HG02571 (cell line): ENCODE results near the gene GRIP2.

Experiments
- ATAC-seq: cut with Tn5 transposase; IDR thresholded peaks from one replicate; pipeline ENCODE4 v1.9.1; 2021; ENCODE audit warnings: mild to moderate bottlenecking, moderate library complexity; ENCODE audit not compliant: unreplicated experiment

Gene GRIP2

GRCh38 chr3:14539742-14540491 is at the start of gene GRIP2:
Gene GRIP2 (minus strand): TSS chr3:14540342. CDS start chr3:14540308, 34 bp downstream.
- ATAC-seq: no peak

DNA sequence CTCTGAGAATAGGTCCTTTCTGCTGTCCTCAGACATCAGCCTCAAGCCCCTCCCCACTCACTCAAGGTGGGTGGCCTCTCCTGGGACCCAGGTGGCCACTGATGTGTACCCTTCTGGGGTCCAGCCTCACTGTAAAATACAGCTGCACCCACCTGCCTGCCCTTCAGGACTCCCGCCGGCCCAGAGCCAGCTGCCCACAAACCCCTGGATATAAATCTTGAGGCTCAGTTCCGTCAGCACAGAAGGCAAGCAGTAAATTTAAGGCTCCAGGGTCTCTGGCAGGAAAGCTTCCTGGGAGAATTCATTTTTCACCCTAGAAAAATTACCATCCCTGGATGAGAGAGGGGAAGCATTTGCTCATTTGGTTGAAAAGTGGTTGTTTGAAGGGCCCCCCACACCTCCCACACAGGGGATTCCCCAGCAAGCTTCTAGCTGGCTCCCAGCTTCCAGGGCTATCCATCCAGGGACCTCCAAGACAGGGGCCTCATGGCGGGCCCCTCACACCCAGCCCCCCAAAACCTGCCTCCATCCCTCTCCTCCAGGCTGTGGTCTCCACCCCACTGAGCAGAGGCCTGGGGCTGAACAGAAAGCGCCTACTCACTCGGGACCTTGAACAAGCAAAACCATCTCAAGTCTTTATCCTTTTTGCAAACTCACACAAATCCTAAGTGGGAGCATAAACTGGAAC is 48.4 kb upstream of the GRIP2 start:
- ATAC-seq: no peak

DNA sequence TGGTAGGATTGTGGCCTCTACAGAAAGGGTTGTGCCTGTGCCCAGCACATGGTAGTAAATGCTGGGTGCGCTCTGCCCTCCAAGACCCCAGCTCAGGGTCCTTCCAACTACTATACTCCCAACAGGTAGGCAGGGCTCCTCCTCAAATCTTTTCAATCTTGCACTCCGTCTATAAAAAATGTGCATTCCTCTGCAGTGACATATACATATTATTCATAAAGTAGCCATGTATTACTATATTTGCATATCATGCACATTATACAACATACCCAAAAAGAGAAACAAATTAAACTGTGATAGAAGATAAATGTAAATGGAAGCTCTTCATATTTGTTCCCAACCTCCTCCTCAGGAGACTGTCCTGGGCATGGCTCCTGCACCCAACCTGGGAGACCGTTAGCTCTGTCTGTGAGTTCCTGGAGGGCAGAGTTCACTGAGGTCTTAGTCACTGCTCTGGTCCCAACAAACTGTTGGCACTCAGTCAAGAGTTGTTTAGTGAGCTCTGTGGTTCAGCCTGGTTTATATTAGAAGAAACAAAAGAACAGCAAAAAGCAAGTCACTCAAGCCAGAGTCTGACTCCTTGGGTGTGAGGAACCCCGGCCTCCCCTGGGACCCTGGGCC is 47.7 kb upstream of the GRIP2 start:
- no peak for ATAC-seq

GRCh38 chr3:14586611-14587010 is 46.5 kb upstream of the GRIP2 start:
- no peak for ATAC-seq

GRCh38 chr3:14583548-14584091 is 43.5 kb upstream of the GRIP2 start:
- no peak for ATAC-seq

GRCh38 chr3:14582045-14582410 is 41.9 kb upstream of the GRIP2 start:
- ATAC-seq: no peak

- ATAC-seq: no peak
Observed at GRCh38 chr3:14581334-14582044, 41.3 kb upstream of the GRIP2 start.

GRCh38 chr3:14577897-14578296 is 37.8 kb upstream of the GRIP2 start:
- ATAC-seq: no peak

GRCh38 chr3:14576163-14576562 is 36.0 kb upstream of the GRIP2 start:
- no peak for ATAC-seq

GRCh38 chr3:14574183-14574582 is 34.0 kb upstream of the GRIP2 start:
- ATAC-seq: no peak

DNA sequence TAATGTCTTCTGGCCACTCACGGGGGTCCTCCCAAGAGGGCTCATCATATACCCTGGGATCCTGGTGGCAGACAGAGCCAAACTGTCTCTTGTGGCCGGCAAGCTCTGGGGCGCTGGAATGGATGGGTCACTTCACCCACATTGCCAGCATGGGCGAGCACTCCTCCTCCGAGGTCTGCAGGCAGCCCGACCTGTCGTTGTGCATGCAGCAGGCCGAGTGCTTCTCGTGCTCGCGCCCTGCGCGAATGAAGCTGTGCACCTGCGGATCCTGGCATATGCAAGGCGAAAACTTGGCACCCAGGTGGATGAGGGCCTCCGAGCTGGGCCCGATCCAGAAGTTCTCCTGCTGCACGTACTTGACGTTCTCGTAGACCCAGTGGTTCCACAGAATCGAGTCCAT is 33.6 kb upstream of the GRIP2 start:
- ATAC-seq: no peak

DNA sequence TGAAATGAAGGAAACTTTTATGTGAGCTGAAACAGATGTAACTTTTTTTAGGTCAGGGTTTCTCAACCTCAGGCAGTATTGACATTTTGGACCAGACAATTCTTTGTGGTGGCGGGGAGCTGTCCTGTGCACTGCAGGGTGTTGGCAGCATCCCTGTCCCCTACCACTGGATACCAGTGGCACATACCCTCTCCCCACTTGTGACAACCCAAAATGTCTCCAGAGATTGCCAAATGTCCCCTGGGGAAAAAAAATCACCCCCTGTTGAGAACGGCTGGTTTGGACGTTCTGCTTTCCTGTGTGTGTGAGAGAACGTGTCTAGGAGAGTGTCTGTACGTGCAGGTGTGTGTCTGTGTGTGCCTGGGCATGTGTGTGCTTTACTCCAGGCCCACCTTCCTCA is 30.7 kb upstream of the GRIP2 start:
- ATAC-seq: no peak

DNA sequence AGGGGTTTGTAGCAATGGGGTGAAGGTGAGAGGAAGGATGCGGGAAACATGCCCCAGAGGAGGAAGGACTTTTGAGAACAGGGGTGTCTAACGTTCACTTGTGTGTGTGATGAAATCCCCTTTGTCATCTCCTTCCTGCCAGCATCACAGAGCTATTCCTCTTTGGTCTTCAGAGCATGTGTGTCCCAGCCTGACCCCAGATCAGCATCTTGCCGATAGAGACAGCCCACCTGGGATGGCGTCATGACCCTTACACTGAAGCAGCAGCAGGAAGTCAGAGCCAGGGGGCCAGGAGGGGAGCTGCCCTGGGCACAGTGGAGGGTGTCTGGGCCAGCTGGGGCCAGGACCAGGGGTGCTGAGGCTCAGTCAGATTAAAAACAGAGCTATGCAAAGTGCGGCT is 29.9 kb upstream of the GRIP2 start:
- no peak for ATAC-seq

DNA sequence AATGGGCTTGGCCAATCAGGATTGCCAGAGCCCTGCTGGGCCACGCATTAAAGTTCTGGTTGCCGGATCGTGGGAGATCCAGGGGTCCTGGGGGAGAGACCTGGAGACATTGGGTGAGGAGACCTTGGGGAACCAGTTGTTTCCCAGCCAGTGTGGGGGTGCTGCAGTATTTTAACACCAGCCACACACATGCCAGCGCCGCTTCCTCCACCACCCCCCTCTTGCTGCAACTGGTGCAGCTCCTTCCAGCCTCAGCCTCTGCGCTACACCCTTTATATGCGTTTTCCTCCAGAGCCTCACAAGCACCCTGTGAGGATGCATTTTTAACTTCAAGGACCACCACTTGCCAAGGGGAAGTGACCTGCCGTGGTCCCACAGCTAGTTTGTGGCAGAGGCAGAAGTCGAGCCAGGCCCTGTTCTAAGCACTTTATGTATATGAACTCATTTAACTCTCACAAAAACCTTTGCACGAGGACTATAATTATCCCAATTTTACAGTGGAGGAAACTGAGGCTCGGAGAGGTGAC is 29.4 kb upstream of the GRIP2 start:
- ATAC-seq: no peak

GRCh38 chr3:14568269-14568668 is 28.1 kb upstream of the GRIP2 start:
- ATAC-seq: no peak

DNA sequence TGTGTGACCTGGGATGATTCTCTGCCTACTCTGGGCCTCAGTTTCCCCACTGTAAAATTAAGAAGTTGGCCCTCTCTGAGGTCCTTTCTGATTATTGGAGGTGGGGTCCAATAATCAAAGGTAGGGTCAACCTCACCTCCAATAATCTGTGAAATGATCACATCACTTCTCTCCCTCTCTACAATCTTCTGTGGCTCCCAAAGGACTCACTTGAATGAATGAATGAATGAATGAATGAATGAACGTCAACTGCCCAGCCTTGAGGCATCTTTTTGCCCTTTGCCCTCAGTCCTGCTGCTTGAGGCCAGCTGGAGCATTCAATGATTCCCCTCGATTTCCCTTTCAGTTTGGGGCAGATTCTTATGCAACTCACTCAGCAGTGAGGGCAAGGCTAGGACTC is 26.7 kb upstream of the GRIP2 start:
- ATAC-seq: no peak

DNA sequence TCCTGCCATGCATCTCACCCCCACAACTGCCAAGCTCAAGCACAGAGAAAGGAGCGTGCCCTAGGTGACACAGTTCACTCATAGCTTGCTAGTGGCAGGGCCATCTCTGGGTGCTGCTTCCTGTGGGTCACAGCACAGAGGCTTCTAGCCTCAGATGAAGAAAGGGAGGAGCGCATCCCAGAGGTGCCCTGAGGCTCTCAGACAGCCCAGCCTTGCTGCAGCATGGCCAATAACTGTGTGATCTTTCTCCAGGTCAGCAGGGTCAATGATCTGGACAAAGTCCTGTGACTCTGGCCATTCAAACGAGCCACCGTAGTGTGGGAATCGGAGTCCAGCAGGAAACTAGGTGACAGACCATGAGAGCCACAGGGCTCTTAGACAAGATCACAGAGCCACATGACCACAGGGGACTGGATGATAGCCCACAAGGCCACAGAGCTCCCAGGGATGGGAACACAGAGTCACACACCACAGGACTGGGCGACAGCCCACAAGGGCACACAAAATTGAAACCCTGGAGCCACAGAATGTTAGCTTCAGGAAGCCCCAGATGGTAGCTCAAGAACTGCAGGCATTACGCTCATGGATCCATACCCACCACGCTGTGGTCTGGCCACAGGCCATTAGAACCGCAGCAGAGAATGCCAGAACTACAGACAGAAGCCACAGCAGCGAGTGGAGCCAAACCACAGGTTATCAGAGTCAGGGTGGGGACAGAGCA is 25.9 kb upstream of the GRIP2 start:
- ATAC-seq: no peak

- no peak for ATAC-seq
Observed at GRCh38 chr3:14564741-14565140, 24.6 kb upstream of the GRIP2 start.

DNA sequence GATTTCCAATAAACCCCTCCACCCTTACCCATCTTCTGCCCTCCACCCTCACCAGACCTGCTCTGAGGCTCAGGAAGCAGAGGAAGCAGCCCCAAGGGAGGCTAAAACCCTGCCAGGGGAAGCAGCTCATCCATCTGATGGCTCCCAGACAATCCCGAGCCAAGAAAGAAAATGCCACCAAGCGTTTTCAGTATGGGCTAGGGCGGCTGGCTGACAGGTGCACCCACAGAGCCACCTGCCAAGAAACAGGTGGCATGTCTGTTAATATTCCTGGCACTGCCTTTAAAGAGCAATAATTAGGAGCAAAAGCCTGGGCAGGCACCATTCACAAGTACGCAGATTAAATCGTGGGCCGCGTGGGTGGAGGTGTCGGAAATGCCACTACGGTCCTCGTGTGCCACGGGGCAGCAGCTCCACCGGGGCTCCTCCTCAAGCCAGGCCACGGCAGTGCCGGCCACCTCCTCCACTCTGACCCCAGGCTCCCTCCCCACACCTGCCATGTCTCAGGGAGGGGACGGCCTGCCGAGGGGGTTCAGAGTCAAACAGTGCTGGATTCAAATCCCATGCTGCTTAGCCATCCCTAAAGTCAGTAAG is 23.9 kb upstream of the GRIP2 start:
- no peak for ATAC-seq
